Cortex of kidney (tissue), 1 donor: Measurements from ENCODE around the gene NSMCE4A.
"Not testable (repeated sequence)": the region's sequence is repeated elsewhere in the genome, so short reads cannot be mapped to it uniquely, and the experiment has no call there.

Source experiments
- DNase-seq: peaks from one replicate; lab custom pipeline; 2025; lab: John Stamatoyannopoulos, UW

Gene NSMCE4A

DNA sequence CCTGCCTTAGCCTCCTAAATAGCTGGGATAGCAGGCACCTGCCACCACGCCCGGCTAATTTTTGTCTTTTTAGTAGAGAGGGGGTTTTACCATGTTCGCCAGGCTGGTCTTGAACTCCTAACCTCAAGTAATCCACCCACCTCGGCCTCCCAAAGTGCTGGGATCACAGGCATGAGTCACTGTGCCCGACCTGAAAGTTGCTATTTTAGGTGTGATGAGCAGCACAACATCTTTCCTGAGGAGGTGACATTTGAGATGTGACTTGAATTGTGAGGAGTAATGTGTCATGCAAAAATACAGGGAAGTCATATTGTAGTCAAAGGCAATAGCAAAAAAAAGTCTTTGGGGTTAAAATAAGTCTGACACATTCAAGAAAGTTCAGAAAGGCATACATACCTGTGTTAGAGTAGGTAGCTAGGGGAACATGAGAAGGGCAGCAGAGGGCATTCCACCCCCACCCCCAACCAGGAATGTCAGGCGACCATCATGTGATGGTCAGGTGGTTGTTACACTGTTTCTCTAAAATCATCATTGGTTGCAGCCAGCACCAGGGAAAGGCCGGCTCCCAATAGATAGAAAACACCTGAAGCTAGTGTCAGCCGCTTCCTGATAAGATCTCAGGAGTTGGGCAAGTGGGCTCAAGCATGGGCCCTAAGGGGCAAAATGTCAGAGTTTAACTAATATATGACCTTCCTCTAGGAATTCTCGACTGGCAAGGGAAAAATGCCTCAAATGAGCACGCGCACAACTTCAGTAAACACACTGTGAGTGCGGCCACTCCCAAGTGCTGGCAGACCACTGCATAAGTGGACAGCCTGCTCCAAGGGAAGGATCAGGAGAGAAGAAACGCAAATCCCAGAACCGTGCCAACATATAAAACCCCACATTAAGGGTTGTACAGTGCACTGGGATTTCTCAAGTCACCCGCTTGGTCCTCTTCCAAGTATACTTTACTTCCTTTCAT is 13.6 kb upstream of the NSMCE4A start, which contains the start of gene TACC2:
Gene TACC2, plus strand, starts transcription at position 803 of the 964 bp plus-strand sequence. CDS start 32,819 bp downstream, outside the sequence.
- DNase-seq, result no peak

DNA sequence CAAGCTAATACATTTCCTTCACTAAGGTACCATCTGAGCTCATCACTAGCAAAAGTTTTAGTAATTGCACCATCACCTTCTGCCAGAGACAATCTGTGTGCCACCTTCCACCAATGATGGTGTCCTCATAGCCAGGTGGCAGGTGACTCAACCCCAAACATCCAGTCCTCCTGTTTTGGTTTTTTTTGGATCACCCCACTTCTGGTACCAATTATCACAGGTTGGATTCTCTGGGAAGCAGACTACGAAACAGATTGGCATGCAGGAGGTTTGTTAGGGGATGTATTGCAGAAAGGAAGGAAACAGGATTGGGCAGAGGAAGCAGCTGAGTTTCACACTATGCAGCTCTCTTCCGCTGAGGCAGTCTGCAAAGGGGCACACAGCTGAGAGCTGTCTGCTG is 9.4 kb upstream of the NSMCE4A start:
- DNase-seq, result no peak

DNA sequence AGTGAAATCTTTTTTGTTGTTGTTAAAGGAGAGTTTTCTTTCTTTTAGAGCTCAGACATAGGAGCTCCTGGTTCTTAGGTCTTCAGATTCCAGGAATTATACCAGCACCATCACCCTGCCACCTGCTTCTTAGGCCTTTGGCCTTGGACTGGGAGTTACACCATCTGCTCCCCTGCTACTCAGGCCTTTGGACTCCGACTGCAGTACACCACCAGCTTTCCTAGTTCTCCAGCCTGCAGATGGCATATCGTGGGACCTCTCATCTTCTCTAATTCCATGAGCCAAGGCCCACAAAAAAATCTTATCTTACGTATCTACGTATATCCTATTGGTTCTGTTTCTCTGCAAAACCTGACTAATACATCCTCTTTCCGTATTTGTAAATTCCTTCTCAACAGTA is 8.8 kb upstream of the NSMCE4A start:
- no peak for DNase-seq

DNA sequence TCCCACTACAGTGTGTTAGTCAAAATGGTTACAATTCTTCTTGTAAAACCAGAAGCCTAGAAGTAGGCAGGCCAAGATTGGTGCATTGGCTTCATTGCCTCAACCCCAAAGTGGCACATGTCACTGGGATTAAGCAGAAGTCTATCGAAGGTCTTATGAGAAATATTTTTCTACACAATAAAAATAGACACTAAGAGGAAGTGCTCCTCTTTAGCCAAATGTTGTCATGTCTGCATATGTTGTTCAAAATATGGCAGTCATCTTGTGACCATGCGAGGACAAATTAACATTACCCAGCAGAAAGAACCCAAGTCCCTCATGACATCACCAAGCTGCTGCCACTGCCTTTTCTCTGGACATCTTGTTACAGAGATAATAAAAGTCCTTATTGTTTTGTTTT is 6.3 kb upstream of the NSMCE4A start:
- DNase-seq, result no peak

DNA sequence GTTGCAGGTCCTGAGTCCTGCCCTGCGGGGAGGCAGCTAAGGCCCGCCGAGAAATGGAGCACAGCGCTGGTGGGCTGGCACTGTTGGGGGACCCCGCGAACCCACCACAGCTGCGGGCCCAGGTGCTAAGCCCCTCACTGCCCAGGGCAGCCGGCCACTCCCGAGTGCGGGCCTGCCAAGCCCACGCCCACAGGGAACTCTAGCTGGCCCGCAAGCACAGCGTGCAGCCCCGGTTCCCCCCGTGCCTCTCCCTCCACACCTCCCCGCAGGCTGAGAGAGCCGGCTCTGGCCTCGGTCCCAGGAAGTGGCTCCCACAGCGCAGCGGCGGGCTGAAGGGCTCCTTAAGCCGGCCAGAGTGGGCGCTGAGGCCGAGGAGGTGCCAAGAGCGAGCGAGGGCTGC is 3.5 kb upstream of the NSMCE4A start:
- DNase-seq, result no peak

DNA sequence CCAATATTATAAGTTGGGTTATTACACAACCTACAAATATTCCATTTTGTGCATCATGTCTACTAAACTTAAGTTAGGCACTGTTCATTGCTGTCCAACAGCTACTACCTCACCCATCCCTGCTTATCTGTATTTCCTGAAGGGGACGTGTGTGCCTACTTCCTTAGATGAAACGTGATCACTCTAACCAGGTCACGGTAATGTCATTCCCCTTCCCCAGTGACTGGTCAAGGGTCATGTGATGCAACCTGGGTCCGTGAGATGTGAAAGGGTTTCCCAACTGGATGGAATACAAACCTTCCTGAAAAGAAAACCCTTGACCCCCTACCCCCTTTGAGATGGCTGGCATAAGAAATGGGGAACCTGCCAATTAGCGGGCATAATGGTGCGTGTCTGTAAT is 1.6 kb upstream of the NSMCE4A start:
- DNase-seq, result no peak

DNA sequence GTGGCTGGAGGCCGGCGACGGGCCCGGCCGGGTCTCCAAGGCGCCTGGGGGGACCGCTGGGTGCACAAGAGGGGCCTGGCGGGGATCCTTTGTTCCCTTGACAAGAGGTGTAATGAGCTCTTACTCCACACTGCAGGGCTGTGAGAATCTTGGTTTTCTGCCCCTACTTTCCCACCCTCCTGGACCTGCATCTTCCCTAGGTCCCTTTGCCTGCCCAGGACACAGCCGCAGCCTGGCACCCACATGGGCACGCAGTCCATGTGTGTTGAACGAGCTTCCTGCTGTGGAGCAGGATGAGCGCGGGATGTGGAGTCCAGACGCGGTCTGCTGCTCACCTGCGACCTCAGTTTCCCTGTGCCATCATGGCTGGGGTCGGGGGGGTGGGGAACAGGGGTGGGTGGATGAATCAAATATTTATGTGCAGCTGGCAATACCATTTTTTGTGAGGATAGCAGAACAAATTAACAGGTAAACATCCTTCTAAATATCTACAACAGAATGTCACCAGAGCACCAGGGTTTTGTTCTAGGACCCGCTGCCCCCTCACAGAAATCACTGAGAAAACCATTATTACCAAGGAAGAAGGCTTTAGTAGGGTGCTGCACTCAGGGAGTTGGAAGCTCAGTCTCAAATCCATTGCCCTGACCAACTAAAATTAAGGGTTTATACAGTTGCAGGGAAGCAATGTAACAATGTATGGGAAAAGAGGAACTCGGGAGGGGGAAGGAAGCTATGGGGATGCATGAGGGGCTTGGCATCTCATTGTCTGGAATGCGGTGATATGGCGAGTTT is 474 bp upstream of the NSMCE4A start:
- DNase-seq, result no peak

DNA sequence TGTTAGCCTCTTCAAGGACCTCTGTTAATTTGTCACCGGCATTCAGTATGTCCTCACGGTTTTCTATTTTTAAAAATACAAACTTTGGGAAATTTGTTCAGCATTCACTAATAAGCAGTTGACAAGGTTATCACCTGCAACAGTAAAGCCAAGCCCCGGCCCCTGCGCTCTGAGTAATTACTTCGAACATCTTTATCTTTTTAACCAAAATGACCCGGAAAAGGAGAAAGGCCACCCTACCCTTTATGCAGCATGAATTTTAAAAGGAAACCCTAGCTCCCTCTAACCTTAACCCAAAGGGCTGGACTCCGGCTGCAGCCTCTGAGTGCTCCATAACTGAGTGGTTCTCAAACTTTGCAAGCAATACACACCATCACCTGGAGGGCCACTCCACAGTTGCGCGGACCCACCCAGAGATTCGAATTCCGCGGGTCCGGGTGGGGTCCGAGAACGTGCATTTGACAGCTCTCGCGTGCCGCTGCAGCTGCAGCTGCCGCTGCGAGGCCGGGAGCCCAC is 940 bp downstream of the NSMCE4A start:
- DNase-seq, result no peak

DNA sequence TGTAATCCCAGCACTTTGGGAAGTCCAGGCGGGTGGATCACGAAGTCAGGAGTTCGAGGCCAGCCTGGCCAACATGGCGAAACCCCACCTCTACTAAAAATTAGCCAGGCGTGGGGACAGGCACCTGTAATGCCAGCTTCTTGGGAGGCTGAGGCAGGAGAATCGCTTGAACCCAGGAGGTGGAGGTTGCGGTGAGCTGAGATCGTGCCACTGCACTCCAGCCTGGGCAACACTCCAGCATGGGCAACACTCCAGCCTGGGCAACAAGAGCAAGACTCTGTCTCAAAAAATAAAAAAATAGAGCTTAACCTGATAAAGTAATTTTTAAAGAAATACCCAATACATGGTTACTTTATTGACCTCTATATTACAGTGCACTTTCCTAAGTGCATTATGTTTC is 5.9 kb downstream of the NSMCE4A start:
- DNase-seq, result not testable (repeated sequence)

DNA sequence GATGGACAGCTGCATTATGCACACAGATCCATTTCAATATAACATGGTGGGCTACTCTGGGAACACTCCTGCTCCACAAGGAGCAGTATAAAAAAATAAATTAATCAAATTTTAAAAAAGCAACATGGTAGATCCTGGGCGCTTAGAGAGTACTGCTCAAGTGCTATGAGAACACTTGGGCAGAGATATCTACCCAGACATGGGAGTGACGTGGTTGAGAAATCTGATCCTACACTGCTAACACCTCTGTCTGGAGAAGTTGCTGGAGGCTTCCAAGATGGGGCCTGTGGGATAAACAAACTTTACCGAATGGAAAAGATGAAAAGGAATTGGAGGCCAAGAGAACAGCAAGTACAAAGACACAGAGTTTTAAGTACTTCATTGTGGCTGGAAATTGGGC is 9.0 kb downstream of the NSMCE4A start:
- no peak for DNase-seq

DNA sequence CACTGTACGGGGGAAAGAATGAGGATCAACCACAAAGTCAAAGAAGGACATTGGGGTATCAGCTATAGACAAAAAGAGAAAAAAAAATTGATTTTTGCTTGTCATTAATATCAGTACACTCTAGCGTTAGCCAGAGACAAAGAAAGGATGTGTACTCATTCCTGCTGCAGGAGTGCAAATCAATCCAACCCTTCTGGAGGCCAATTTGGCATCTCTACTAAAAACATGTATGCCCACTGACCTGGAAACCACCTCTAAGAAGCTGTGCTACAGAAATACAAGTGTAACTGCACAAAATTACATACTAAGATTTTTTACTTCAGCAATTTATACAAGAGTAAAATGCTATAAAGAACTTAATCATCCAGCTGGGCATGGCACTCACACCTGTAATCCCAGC is 13.6 kb downstream of the NSMCE4A start:
- no peak for DNase-seq

DNA sequence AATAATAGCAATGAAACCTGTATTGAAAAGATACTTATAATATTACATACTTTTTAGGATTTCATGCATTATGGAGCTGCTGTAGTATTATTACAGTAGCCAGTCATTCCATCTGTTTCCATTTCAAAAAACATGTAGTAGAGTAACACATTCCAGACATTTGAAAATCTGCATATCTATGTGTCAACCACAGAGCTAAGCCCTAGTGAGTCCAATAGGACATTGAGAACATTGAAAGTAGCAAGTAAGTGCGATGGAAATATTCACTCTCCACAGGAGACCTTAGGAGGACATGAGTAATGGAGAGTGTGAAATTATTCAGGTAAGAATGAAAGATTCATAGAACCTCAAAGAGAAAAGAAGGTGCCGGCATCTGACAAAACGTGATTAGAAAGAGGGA is 15.3 kb downstream of the NSMCE4A start:
- no peak for DNase-seq

DNA sequence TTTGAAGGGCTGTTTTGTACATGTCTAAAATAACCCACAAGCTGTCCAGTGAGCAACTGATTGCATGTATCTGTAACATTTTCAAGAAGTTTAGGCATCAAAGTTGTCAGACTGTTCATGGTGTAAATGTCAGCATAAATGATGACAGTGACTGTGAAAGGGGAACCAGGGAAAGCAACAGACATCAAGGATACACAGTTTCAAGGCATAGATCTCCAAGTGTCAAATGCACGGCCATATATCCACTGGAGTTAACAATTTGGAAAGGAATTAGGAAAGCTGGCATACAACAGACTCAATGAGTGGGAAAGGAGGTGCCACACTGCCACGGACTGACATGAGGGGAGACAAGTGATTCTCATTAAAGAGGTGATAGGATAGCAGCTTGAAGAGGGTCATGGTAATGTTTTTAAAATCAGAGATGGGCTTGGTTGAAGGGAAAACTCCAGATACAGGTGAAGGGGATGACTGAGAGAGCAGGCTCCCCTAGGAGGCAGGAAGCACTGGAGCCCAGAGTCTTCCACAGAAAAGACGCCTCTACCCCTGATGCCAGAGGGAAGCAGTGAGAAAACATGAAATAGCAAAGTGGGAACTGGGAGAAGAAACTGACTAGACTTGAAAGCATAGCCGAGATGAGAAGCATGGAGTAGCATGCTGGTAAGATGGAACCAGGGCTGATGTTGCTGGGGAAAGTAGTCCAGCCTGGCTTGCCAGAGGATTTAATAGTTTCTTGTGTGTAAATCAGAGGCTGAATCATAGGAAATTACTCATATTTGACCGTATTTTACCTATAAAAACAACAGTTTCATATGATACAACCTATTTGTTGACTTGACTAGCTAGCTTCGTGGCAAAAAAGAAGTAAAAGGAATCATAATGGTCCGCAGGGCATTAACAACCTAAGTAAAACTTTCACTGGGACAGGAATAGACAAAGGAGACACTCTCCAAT is 18.6 kb downstream of the NSMCE4A start:
- no peak for DNase-seq

DNA sequence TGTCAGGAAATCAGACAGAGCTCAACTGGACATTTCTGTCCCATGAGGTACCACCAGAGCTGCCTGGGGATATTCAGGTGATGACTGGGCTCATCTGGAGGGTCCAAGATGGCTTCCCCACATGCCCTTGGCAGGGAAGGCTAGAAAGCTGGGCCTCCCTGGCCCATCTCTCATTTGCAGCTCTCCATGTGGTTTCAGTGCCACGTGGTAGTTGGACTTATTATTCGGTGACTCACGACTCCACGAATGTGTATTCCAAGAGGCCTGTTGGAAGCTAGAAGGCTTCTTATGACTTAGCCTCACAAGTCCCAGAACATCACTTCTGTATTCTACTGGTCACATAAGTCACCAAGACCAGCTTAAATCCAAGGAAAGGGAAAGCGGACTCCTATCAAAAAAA is 22.8 kb downstream of the NSMCE4A start:
- DNase-seq, result no peak

DNA sequence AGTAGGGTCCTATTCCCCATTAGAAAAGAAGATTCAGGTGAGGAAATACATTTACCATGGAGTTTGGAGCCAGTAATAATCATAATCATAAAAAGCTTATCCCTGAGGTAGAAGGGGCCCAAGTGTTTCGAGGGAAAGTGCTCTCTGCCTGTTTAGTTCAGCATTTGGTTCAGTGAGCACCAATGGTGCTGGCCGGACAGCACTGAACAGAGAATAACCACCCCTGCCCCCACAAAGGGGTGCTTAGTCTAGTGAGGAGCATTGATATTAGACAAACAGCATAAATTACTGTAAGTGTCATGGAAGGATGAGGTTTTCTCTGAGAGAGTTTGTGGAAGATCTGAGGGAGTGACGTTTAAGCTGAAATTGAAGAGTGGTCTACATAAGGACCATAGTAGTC is 25.6 kb downstream of the NSMCE4A start:
- DNase-seq, result no peak

DNA sequence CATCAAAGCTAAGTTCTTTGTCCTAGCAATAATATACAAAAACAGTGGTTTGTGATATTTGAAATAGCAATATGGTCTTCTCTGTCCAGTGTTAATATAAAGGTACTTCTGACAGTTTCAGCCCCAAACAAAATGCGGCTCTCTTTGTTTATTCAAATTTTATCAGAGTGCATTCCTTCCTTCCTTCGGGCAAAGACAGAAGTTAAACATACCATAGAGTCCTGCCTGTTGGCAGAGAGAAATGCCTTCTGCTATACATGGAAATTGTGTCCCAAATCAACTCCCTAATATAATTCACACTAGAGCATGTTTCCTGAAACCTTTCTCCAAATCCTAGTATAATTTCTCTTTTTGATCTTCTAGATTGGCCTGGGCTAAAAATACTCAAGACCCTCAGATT is 26.0 kb downstream of the NSMCE4A start:
- DNase-seq, result no peak

DNA sequence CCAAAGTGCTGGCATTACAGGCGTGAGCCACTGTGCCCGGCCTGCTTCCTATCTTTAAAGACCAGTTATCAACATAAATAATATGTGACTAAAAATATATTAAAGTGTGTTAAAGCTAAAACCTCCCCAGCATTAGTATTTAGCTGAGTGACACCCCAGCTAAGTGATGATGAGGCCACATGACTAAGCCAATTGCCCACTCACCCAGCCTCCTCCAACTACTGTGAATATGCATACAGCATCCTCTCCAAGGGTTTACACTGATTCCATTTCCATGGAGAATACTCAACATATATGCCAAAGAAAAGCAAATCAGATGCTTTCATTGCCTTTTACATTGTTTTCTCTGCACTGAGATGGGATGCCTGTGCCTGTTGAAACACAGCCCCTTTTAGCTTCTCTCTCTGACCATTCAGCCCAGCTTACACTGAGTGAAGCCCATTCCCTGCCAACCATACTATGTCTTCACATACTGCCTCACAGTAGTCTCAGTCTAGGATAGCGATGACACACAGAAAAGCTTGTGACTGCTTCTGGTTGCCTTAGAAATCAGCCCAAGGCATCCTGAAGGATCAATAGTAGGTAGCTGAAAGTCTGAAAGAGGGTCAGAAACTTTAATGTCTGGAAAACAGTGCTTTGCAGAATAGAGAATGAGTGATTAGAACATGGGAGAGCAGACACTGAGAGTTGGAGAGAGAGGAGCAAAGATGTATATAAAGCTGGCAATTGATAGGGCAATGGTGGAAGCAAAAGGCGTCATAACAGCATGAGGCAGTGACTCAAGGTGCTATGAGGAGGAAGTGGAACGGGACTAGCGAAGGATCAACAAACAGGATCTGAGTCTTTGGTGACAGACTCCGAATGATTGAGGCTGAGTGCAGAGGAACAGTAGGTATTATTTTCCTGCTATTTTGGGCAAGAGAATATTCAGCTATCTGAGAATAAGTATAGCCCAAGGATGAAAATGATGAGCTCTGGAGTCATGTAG is 27.4 kb downstream of the NSMCE4A start:
- DNase-seq, result no peak

DNA sequence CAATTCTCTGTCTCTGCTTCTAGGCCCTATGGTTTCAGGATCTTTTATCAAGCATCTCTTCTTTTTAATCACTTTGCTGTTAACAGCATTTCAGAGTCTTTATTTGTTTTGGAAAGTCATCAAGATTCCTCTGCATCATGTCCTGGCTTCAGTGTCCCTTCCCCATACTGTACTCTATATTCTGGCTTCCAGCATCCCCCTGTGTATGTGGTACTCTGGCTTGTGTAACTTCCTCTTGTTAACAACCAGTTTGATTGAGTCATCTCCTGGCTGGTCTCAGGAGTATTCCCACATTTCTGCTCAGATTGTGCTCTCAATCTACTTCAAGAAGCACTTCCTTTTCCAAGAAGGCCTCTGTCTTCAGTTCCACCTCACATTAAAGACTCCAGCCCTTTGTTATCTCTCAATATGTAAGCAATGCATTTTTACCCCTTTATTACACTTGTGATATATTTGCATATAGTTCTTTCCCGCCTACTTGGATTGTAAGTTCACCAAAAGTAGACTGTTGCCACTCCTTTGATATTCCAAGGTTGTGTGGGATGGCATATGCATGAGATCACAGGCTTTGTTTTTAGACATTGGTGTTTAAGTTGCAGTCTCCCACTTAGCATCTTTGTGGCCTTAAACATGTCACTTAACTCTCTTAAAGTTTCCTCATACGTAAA is 32.1 kb downstream of the NSMCE4A start:
- no peak for DNase-seq

DNA sequence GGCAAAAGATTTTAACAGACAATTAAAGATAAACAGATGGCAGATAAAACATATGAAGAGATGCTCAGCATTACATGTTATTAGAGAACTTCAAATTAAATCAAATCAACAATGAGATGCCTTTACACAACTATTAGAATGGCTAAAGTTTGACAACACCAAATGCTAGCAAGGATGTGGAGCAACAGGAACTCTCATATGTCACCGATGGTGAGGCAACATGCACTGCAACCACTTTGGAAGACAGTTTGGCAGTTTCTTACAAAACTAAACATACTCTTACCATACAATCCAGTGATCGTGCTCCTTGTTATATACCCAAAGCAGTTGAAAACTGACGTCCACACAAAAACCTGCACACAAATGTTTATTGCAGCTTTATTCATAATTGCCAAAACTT is 33.5 kb downstream of the NSMCE4A start:
- no peak for DNase-seq

DNA sequence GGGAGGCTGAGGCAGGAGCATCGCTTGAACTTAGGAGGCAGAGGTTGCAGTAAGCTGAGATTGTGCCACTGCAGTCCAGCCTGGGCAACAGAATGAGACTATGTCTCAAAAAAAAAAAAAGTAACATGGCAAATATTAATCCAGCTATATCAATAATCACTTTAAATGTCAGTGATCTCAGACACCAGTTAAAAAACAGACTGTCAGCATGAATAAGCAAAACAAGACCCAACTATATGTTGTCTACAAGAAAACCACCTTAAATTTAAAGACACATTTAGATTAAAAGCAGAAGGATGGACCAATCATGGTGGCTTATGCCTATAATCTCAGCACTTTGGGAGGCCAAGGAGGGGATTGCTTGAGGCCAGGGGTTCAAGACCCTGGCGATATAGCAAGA is 38.7 kb downstream of the NSMCE4A start:
- DNase-seq, result no peak
